MM.1S (cell line): ENCODE results near the gene RPL35.

Experiments used
- DNase-seq: peaks from one replicate; pipeline ENCODE4 v3.0.0-alpha.2; 2015
- H2AFZ ChIP-seq: fragments of 300-600 bp; sonication (generic); 2 replicates; pipeline ENCODE4 v1.6.0; 2016; ENCODE audit warnings: antibody characterized with exemption, low read length
- H3F3A ChIP-seq: fragments of 300-600 bp; sonication (generic); 2 replicates; pipeline ENCODE4 v1.6.1; 2016; ENCODE audit warnings: mild to moderate bottlenecking, antibody characterized with exemption, low read length, moderate library complexity, mixed read lengths; ENCODE audit not compliant: insufficient read depth
- H3K27ac ChIP-seq: fragments of 300-600 bp; sonication (generic); 2 replicates; pipeline ENCODE4 v1.5.1; 2016; ENCODE audit warnings: mild to moderate bottlenecking, low read length
- H3K27me3 ChIP-seq: fragments of 300-600 bp; sonication (generic); replicated peaks from 2 replicates; pipeline ENCODE4 v1.6.0; 2016; ENCODE audit warnings: low read length; ENCODE audit not compliant: insufficient read depth
- H3K36me3 ChIP-seq: fragments of 300-600 bp; sonication (generic); replicated peaks from 2 replicates; pipeline ENCODE4 v1.6.1; 2016; ENCODE audit warnings: mild to moderate bottlenecking, low read length, mixed read lengths; ENCODE audit not compliant: insufficient read depth
- H3K4me1 ChIP-seq: fragments of 300-600 bp; sonication (generic); 2 replicates; pipeline ENCODE4 v1.6.1; 2016; ENCODE audit warnings: low read length, mixed read lengths
- H3K4me2 ChIP-seq: fragments of 300-600 bp; sonication (generic); 2 replicates; pipeline ENCODE4 v1.6.0; 2016; ENCODE audit warnings: low read depth, low read length
- H3K4me3 ChIP-seq: fragments of 300-600 bp; sonication (generic); 2 replicates; pipeline ENCODE4 v1.5.1; 2016; ENCODE audit warnings: low read length, mixed read lengths
- H3K79me2 ChIP-seq: fragments of 300-600 bp; sonication (generic); 2 replicates; pipeline ENCODE4 v1.6.1; 2016; ENCODE audit warnings: mixed run types, low read length, mixed read lengths
- H3K9ac ChIP-seq: fragments of 300-600 bp; sonication (generic); 2 replicates; pipeline ENCODE4 v1.6.1; 2016; ENCODE audit warnings: low read length, mixed read lengths
- H3K9me2 ChIP-seq: fragments of 300-600 bp; sonication (generic); replicated peaks from 2 replicates; pipeline ENCODE4 v1.6.1; 2016; ENCODE audit warnings: mild to moderate bottlenecking, low read length, mixed read lengths; ENCODE audit not compliant: insufficient read depth
- H3K9me3 ChIP-seq: fragments of 300-600 bp; sonication (generic); replicated peaks from 2 replicates; pipeline ENCODE4 v1.6.1; 2016; ENCODE audit warnings: mild to moderate bottlenecking, low read length, mixed read lengths; ENCODE audit not compliant: insufficient read depth
- H4K20me1 ChIP-seq: fragments of 300-600 bp; sonication (generic); 2 replicates; pipeline ENCODE4 v1.6.1; 2016; ENCODE audit warnings: mild to moderate bottlenecking, low read length, moderate library complexity, mixed read lengths; ENCODE audit not compliant: insufficient read depth
- EZH2 ChIP-seq: fragments of 300-600 bp; sonication (generic); optimal IDR thresholded peaks from 2 replicates; pipeline ENCODE3; 2017; ENCODE audit warnings: low read depth, mild to moderate bottlenecking, antibody characterized with exemption, low read length, mixed read lengths
- EZH2phosphoT487 ChIP-seq: fragments of 300-600 bp; sonication (generic); IDR thresholded peaks from 2 replicates; pipeline ENCODE4 v1.6.1; 2018; ENCODE audit warnings: antibody characterized with exemption, low read length
- TF ChIP-seq, protein P1 (sequence below): fragments of 300-600 bp; sonication (generic); IDR thresholded peaks from 2 replicates; pipeline ENCODE4 v1.5.1; 2016; ENCODE audit warnings: antibody characterized with exemption, low read length, mixed read lengths

Gene RPL35

DNA sequence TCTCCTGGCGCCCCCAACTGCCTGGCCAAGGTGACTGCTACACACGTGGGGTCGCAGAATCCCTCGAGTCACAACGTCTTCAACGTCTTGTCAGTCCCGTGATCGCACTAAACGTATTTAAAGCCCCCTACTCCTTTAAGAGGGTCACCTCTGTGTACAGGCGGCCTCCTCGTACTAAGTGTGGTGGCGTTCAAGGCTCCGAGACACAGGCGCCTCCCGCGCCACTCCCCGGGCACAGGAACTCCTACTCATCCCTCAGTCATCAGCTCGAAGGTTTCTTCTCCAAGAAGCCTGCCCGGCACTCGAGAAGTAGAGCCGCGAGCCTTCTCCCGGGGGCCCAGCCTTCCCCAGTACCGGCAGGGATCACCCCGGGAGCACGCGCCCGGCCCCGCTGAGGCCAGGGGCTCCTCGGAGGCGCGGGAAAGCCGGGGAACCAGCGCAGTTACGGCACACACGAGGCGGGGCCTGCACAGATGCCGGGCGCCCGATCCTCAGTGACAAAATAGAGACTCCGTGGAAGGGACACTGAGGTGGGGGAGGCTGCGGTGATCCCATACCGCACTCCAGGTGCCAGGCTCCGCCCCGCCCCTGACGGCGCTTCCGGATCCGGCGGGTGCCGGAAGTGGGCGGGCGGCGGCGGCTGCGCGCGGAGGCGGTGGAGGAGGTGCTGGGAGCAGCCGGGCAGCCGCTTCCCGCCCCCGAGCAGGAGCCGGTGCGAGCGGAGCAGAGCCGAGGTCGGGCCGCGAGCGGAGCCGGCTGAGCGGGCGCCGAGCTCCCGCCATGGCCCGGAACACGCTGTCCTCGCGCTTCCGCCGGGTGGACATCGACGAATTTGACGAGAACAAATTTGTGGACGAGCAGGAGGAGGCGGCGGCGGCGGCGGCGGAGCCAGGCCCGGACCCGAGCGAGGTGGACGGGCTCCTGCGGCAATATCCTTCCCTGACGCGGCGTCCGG, 7.0 kb upstream of the RPL35 start:
- Histone ChIP-seq H3K4me2 (peak overlapping the region; percentile 96), H3K36me3 (peaks cover 6% of the 10 kb centered on the region), H3K4me3 (peak overlapping the region; percentile 90), H3K27me3 (no peaks in the 10 kb centered on the region), H4K20me1 (0 out of 2 replicates have a peak, but pooled peaks cover 8% of the 10 kb centered on the region), H2AFZ (peak overlapping the region; percentile 87), H3K4me1 (peaks cover 31% of the 10 kb centered on the region), H3K27ac (peak overlapping the region; percentile 98), H3K9me2 (no peaks in the 10 kb centered on the region), H3K9ac (peak overlapping the region; percentile 98), H3K9me3 (no peaks in the 10 kb centered on the region), H3K79me2 (peaks cover 64% of the 10 kb centered on the region), H3F3A (peaks cover 45% of the 10 kb centered on the region)
- DNase-seq, result peak; percentile 91
- TF ChIP-seq, protein P1, sequence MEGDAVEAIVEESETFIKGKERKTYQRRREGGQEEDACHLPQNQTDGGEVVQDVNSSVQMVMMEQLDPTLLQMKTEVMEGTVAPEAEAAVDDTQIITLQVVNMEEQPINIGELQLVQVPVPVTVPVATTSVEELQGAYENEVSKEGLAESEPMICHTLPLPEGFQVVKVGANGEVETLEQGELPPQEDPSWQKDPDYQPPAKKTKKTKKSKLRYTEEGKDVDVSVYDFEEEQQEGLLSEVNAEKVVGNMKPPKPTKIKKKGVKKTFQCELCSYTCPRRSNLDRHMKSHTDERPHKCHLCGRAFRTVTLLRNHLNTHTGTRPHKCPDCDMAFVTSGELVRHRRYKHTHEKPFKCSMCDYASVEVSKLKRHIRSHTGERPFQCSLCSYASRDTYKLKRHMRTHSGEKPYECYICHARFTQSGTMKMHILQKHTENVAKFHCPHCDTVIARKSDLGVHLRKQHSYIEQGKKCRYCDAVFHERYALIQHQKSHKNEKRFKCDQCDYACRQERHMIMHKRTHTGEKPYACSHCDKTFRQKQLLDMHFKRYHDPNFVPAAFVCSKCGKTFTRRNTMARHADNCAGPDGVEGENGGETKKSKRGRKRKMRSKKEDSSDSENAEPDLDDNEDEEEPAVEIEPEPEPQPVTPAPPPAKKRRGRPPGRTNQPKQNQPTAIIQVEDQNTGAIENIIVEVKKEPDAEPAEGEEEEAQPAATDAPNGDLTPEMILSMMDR, result peak; percentile 41
- no peak for TF ChIP-seq EZH2phosphoT487

DNA sequence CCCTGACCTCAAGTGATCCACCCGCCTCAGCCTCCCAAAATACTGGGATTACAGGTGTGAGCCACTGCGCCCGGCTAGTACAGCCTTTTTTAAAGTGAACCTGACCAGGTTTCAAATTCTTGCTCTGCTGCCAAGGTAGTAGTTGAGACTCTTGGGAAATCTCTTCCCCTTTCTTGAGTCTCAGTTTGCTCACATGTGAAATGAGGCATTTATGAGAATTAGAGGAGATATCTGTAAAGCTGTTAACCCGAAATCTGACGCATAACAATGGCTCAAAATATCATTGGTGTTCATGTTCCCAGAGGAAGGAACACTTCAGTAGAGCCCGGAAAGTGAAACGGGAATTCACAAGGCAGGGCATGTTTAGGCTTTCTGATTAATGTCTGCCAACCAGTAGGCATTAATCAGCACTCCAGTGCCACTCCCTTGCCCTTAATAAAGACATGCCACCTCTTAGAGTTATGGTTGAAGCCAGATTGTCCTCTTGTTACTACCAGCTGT, 1.7 kb upstream of the RPL35 start:
- Histone ChIP-seq H3K27me3 (no peaks in the 10 kb centered on the region), H3K79me2 (peaks cover 46% of the 10 kb centered on the region), H2AFZ (no peak overlapping the region), H3K4me1 (peaks cover 13% of the 10 kb centered on the region; the same call in 1 of the 2 replicates), H4K20me1 (peaks cover 27% of the 10 kb centered on the region), H3F3A (peaks cover 48% of the 10 kb centered on the region), H3K9me2 (no peaks in the 10 kb centered on the region), H3K9me3 (no peaks in the 10 kb centered on the region), H3K36me3 (peaks cover 20% of the 10 kb centered on the region), H3K27ac (no peak overlapping the region), H3K4me3 (no peak overlapping the region), H3K9ac (no peak overlapping the region), H3K4me2 (no peak overlapping the region)
- TF ChIP-seq, protein P1, result no peak
- TF ChIP-seq EZH2phosphoT487 (no peak), EZH2 (no peak)
- no peak for DNase-seq

DNA sequence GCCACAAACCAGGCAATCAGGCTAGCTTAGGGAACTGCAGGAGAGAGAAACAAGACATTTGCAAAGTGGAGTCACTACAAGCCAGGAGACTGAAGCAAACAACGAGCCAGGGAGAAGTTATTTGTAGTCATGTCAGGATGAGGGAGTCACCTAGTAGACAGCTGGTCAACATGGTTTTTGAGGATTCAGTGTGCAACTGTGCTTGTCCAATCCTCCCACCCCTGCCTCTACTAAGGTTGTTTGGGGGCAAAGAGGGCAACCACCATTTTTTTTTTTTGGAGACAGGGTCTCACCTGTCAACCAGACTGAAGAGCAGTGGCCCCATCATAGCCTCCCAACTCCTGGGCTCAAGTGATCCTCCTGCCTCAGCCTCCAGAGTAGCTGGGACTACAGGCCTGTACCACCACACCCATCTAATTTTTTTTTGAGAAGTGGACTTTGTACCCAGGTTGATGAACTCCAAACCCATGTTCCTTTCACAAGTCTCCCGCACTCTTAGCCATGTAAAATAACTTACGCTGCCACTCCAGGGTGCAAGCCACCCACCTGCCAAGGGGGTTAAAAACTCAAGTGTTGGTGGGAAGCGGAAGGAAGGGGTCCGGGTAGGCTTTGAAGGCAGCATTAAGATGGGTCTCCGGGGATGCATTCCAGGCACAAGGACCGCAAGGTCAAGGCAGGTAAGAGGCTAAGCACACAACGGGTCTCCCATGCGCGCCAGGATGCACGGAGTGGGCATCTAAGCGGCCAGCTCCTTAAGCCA, 995 bp downstream of the RPL35 start:
- Histone ChIP-seq H3K27ac (peak overlapping the region; percentile 80; the same call in 1 of the 2 replicates), H3K9me3 (no peaks in the 10 kb centered on the region), H4K20me1 (peaks cover 43% of the 10 kb centered on the region), H3K4me3 (peak overlapping the region; percentile 87), H3K79me2 (peaks cover 37% of the 10 kb centered on the region), H3K9ac (peak overlapping the region; percentile 95), H3K27me3 (no peaks in the 10 kb centered on the region), H3K9me2 (no peaks in the 10 kb centered on the region), H3K4me1 (peaks cover 10% of the 10 kb centered on the region; the same call in 1 of the 2 replicates), H3K36me3 (peaks cover 20% of the 10 kb centered on the region), H2AFZ (no peak overlapping the region), H3F3A (peaks cover 60% of the 10 kb centered on the region), H3K4me2 (peak overlapping the region; percentile 92)
- TF ChIP-seq, protein P1, result no peak
- TF ChIP-seq EZH2phosphoT487, result no peak
- TF ChIP-seq EZH2, result no peak
- DNase-seq, result no peak
